CD4-positive, alpha-beta memory T cell (primary cell): ENCODE data around the gene IMPG2. TPM values are rescaled to one million over a fixed set of nuclear protein-coding genes. Genes with fewer than 3 reads are reported as not detected.

Experiments
- CTCF ChIA-PET: fragments of 350-600 bp; sonication (Branson Sonifier 250); formaldehyde crosslinking; loops from one replicate; lab custom pipeline; 2021; ENCODE audit warnings: inconsistent platforms; ENCODE audit not compliant: partially characterized antibody; lab: Charles Lee
- POLR2A ChIA-PET: fragments of 350-600 bp; sonication (Branson Sonifier 250); formaldehyde crosslinking; loops from one replicate; lab custom pipeline; 2021; ENCODE audit not compliant: partially characterized antibody; lab: Charles Lee
- DNase-seq, 5 donors: peaks; one replicate each; pipeline versions ENCODE4 v3.0.0 to v3.0.0-alpha.2; 2020 to 2022; ENCODE audit warnings: mixed read lengths in 1 of 5
- H3K27ac ChIP-seq: one replicate; pipeline ENCODE4 v1.7.0; 2013; ENCODE audit warnings: low read depth, low read length
- H3K27me3 ChIP-seq: 2 replicates; pipeline ENCODE4 v1.7.0; 2013; ENCODE audit warnings: mild to moderate bottlenecking, low read length, moderate library complexity; ENCODE audit not compliant: insufficient read depth
- H3K36me3 ChIP-seq: 2 replicates; pipeline ENCODE4 v1.7.0; 2013; ENCODE audit warnings: mild to moderate bottlenecking, low read length, moderate library complexity; ENCODE audit not compliant: insufficient read depth
- H3K4me1 ChIP-seq: 2 replicates; pipeline ENCODE4 v1.7.0; 2013; ENCODE audit warnings: mild to moderate bottlenecking, low read length, moderate library complexity; ENCODE audit not compliant: insufficient read depth
- H3K4me3 ChIP-seq, 2 donors: one replicate each; pipeline ENCODE4 v1.7.0; 2013; ENCODE audit warnings: low read length in 2 of 2, mild to moderate bottlenecking in 1 of 2
- H3K9me3 ChIP-seq, 2 donors: one replicate each; pipeline ENCODE4 v1.7.0; 2013; ENCODE audit warnings: low read length in 2 of 2, control low read depth in 1 of 2; ENCODE audit not compliant: control insufficient read depth in 1 of 2
- H3K27ac Mint-ChIP-seq, 7 donors: one replicate each; pipeline ENCODE4 v1.8.0; 2020 to 2021; ENCODE audit warnings: mixed read lengths in 7 of 7, mild to moderate bottlenecking in 6 of 7, inconsistent platforms in 3 of 7, moderate library complexity in 3 of 7
- H3K27me3 Mint-ChIP-seq, 2 donors: one replicate each; pipeline ENCODE4 v1.8.0; 2020 to 2021; ENCODE audit warnings: mixed read lengths in 2 of 2
- H3K36me3 Mint-ChIP-seq, 2 donors: one replicate each; pipeline ENCODE4 v1.8.0; 2020 to 2021; ENCODE audit warnings: mixed read lengths in 2 of 2, inconsistent platforms in 1 of 2, mild to moderate bottlenecking in 1 of 2
- H3K4me1 Mint-ChIP-seq, 4 donors: one replicate each; pipeline ENCODE4 v1.8.0; 2020 to 2021; ENCODE audit warnings: mixed read lengths in 4 of 4, mild to moderate bottlenecking in 1 of 4
- H3K4me3 Mint-ChIP-seq, 8 donors: one replicate each; pipeline ENCODE4 v1.8.0; 2020 to 2021; ENCODE audit warnings: mixed read lengths in 8 of 8, mild to moderate bottlenecking in 7 of 8, moderate library complexity in 6 of 8, inconsistent platforms in 3 of 8
- H3K9me3 Mint-ChIP-seq, 8 donors: one replicate each; pipeline ENCODE4 v1.8.0; 2020 to 2021; ENCODE audit warnings: mixed read lengths in 8 of 8, mild to moderate bottlenecking in 5 of 8, inconsistent platforms in 3 of 8, moderate library complexity in 1 of 8
- intact Hi-C: fragments of 100-400 bp; cut with micrococcal nuclease; formaldehyde crosslinking; loops from one replicate; pipeline ENCODE4 v1.15.1; 2023
- polyA plus RNA-seq, 2 donors: library from polyadenylated mRNA; unstranded; fragments of 300-500 nt; fragmentation: Illumina TruSeq; gene quantifications; one replicate each; pipeline ENCODE4 v1.2.3, GENCODE V29; 2021
- total RNA-seq, 2 experiments: library from RNA; stranded (reverse); gene quantifications; one replicate each; pipeline ENCODE4 v1.2.3, GENCODE V29; 2021

IMPG2 gene
- total and polyA plus RNA-seq, 4 experiments from 2014 or later = 0.02 to 0.81 (median 0.72) TPM; not detected in 1

DNA sequence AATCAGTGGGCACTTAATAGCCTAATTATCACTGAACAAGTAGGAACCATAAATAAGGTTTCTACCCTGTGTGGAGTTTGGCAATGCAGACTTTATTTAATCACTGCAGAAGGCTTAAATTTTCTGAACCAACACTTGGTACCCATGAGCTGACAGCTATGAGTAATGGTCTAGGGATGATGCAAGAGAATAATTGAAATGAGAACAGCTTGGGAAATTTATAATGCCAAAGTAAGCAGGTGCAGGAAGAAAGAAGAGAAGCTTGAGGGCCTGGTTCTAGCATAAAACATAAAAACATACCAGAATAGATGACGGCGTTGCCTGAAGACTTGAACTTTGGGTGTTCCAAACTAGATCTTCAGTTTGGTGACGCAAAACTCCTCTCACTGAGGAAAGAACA is 67.0 kb downstream of the IMPG2 start:
- no peak overlapping the region for H3K27ac ChIP-seq
- peaks cover 9 to 42% of the 10 kb centered on the region in 2 donors for H3K36me3 Mint-ChIP-seq
- no peaks in the 10 kb centered on the region for H3K4me1 ChIP-seq
- H3K27me3 ChIP-seq = no peaks in the 10 kb centered on the region
- H3K27me3 Mint-ChIP-seq = no peaks in the 10 kb centered on the region
- POLR2A ChIA-PET = no interaction called here
- no peak overlapping the region for H3K4me3 Mint-ChIP-seq
- H3K4me1 Mint-ChIP-seq = no peaks in the 10 kb centered on the region
- no peaks in the 10 kb centered on the region for H3K36me3 ChIP-seq
- no peak for DNase-seq
- H3K9me3 Mint-ChIP-seq = peaks cover 0 to under 1% (median 0%) of the 10 kb centered on the region in 8 donors
- no peak overlapping the region for H3K27ac Mint-ChIP-seq
- intact Hi-C loops = no loop called here
- no peak overlapping the region for H3K4me3 ChIP-seq
- CTCF ChIA-PET = no interaction called here
- no peaks in the 10 kb centered on the region for H3K9me3 ChIP-seq

DNA sequence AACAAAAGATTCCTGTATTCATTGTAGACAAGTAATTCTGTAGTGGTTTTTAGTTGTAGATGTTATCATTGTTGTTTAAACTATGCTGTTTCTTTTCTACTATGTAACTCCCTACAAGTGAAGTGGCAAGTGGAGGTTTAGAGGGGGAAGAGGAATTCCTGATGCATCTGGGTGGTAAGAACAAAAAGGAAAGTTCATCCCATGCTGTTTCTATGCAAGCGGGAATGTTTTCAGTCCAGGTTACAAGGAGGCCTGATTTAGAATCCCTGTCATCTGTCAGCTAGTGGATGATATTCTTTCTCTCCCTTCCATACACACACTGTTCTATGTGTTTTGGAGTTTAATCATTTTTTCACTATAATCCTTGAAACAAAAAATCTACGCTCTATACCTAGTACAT is 67.4 kb downstream of the IMPG2 start:
- Mint-ChIP-seq H3K27ac (no peak overlapping the region), H3K9me3 (peaks cover 0 to 2% (median 0%) of the 10 kb centered on the region in 8 donors), H3K36me3 (peaks cover 11 to 46% of the 10 kb centered on the region in 2 donors), H3K4me1 (no peaks in the 10 kb centered on the region), H3K4me3 (no peak overlapping the region), H3K27me3 (no peaks in the 10 kb centered on the region)
- no peak for DNase-seq
- no peak overlapping the region for H3K27ac ChIP-seq
- H3K4me3 ChIP-seq = no peak overlapping the region
- no peaks in the 10 kb centered on the region for H3K36me3 ChIP-seq
- H3K4me1 ChIP-seq = no peaks in the 10 kb centered on the region
- no peaks in the 10 kb centered on the region for H3K27me3 ChIP-seq
- ChIA-PET CTCF (no interaction called here), POLR2A (no interaction called here)
- intact Hi-C loops = no loop called here
- no peaks in the 10 kb centered on the region for H3K9me3 ChIP-seq

DNA sequence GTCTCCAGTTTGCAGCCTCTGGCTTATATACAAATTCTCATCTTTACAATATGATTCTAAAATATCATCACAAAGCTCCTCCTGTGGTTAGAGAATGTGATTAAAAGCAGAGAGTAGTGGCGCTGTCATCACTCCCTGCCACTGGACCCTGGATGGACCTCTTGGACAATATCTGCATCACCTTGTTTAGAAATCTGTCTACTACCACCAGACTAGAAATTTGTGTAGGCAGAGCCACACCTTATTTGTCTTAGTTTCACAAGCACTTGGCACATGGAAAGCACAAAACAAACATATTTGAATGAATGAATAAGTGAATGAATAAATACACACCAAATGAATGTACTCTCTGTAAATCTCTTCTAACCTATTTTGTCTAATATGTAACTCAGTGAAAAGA is 68.1 kb downstream of the IMPG2 start:
- H3K36me3 Mint-ChIP-seq = peaks cover 11 to 46% of the 10 kb centered on the region in 2 donors
- ChIA-PET CTCF (no interaction called here), POLR2A (no interaction called here)
- DNase-seq = no peak
- Histone ChIP-seq H3K9me3 (no peaks in the 10 kb centered on the region), H3K27ac (no peak overlapping the region), H3K27me3 (no peaks in the 10 kb centered on the region), H3K4me3 (no peak overlapping the region), H3K4me1 (no peaks in the 10 kb centered on the region), H3K36me3 (no peaks in the 10 kb centered on the region)
- H3K4me3 Mint-ChIP-seq = no peak overlapping the region
- intact Hi-C loops = no loop called here
- H3K4me1 Mint-ChIP-seq = no peaks in the 10 kb centered on the region
- H3K9me3 Mint-ChIP-seq = peaks cover 0 to 2% (median 0%) of the 10 kb centered on the region in 8 donors
- H3K27ac Mint-ChIP-seq = no peak overlapping the region
- no peaks in the 10 kb centered on the region for H3K27me3 Mint-ChIP-seq

DNA sequence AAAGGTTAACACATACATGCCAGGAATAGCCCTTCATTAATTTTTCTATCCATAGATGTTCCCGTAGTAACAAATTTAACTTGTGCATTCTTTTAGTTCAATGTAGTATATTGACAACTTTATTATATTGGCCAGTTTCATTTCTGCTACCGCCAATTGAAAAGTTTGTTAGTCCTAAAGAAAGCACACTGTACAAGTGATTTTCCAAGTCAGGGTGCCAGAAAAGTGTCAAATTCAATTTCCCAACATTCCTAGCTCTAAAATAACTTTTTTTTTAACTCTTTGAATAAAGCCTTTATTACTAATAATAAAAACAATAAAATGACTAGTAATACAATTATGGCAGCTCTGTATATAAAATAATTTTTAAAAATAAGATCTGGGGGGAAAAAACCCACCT is 68.9 kb downstream of the IMPG2 start:
- DNase-seq = no peak
- Mint-ChIP-seq H3K27ac (no peak overlapping the region), H3K27me3 (no peaks in the 10 kb centered on the region), H3K4me1 (no peaks in the 10 kb centered on the region), H3K9me3 (peaks cover 0 to 2% (median 0%) of the 10 kb centered on the region in 8 donors), H3K4me3 (no peak overlapping the region), H3K36me3 (peaks cover 11 to 46% of the 10 kb centered on the region in 2 donors)
- Histone ChIP-seq H3K27me3 (no peaks in the 10 kb centered on the region), H3K36me3 (no peaks in the 10 kb centered on the region), H3K4me3 (no peak overlapping the region), H3K9me3 (no peaks in the 10 kb centered on the region), H3K4me1 (no peaks in the 10 kb centered on the region), H3K27ac (no peak overlapping the region)
- intact Hi-C loops = no loop called here
- ChIA-PET POLR2A (no interaction called here), CTCF (no interaction called here)

DNA sequence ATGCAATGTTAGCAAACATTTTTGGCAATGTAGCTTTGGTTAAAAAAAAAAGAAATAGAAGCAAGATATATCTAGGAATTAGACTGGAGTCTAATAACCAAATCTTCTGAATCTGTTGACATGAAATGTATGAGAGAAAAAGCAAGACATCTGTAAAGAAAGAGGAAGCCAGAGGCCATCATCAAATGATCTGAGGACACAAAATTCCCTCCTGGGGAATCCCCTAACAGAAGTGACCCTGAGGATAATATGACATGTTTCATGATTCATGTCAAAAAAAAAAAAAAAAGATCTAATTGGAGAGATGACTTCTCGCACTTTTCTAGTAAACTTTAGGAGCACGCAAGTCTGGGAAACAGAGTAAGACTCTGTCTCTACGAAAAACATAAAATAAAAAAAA is 70.9 kb downstream of the IMPG2 start:
- Histone ChIP-seq H3K36me3 (no peaks in the 10 kb centered on the region), H3K27me3 (no peaks in the 10 kb centered on the region), H3K4me3 (no peak overlapping the region), H3K27ac (no peak overlapping the region), H3K4me1 (no peaks in the 10 kb centered on the region), H3K9me3 (no peaks in the 10 kb centered on the region)
- ChIA-PET CTCF (no interaction called here), POLR2A (no interaction called here)
- H3K36me3 Mint-ChIP-seq = peaks cover 11 to 34% of the 10 kb centered on the region in 2 donors
- intact Hi-C loops = no loop called here
- no peaks in the 10 kb centered on the region for H3K4me1 Mint-ChIP-seq
- no peak overlapping the region for H3K4me3 Mint-ChIP-seq
- no peak for DNase-seq
- H3K27ac Mint-ChIP-seq = no peak overlapping the region
- H3K9me3 Mint-ChIP-seq = peaks cover 0 to 2% (median 0%) of the 10 kb centered on the region in 8 donors
- no peaks in the 10 kb centered on the region for H3K27me3 Mint-ChIP-seq

DNA sequence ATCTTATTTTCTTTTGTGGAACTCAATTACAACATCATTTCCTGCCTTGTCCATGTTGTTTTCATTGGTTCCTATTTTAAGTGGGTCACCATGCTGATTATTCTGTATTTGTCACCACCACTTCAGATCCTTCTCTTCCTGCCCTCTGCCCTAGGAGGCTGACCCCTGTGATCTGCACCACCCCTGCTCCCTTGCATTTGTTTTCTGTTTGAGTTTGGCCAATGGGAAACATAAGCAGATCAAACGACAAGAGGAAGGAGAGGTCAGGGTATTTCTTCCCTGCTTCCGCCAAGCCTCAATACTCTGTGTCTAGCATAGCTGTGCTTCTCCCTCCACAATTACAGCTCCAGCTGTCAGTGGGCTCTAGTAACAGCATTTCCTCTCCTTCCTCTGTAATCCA is 71.6 kb downstream of the IMPG2 start:
- no peak overlapping the region for H3K27ac Mint-ChIP-seq
- H3K27me3 Mint-ChIP-seq = no peaks in the 10 kb centered on the region
- no peak overlapping the region for H3K4me3 Mint-ChIP-seq
- H3K9me3 Mint-ChIP-seq = peaks cover 0 to 2% (median 0%) of the 10 kb centered on the region in 8 donors
- H3K36me3 Mint-ChIP-seq = peaks cover 18 to 40% of the 10 kb centered on the region in 2 donors
- DNase-seq = no peak
- no peaks in the 10 kb centered on the region for H3K9me3 ChIP-seq
- no peaks in the 10 kb centered on the region for H3K4me1 Mint-ChIP-seq
- ChIA-PET CTCF (no interaction called here), POLR2A (no interaction called here)
- H3K4me1 ChIP-seq = no peaks in the 10 kb centered on the region
- H3K27ac ChIP-seq = no peak overlapping the region
- intact Hi-C loops = no loop called here
- no peaks in the 10 kb centered on the region for H3K27me3 ChIP-seq
- no peak overlapping the region for H3K4me3 ChIP-seq
- H3K36me3 ChIP-seq = no peaks in the 10 kb centered on the region

DNA sequence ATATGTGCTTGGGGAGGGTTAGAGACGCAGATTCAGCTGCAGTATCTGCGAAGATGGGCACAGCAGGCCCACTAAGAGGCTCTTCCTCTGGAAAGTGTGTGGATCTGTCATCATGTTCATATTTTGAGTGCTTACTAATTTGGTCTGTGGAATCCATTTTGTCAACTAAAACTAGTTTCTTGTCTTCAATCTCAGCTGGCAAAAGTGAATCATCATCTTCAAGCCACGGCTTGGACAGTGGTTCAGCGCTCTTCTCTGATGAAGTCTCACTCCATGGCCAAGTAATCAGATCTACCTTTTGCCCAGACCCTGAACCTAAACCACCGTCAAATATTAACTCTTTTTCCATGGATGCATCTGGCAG is 76.2 kb downstream of the IMPG2 start:
- Mint-ChIP-seq H3K9me3 (peaks cover 0 to 2% (median 0%) of the 10 kb centered on the region in 8 donors), H3K4me1 (no peaks in the 10 kb centered on the region), H3K27ac (no peak overlapping the region), H3K36me3 (peaks cover 20 to 43% of the 10 kb centered on the region in 2 donors), H3K27me3 (no peaks in the 10 kb centered on the region), H3K4me3 (no peak overlapping the region)
- ChIA-PET CTCF (no interaction called here), POLR2A (no interaction called here)
- DNase-seq = no peak
- Histone ChIP-seq H3K27ac (no peak overlapping the region), H3K4me3 (no peak overlapping the region), H3K4me1 (no peaks in the 10 kb centered on the region), H3K27me3 (no peaks in the 10 kb centered on the region), H3K36me3 (no peaks in the 10 kb centered on the region), H3K9me3 (no peaks in the 10 kb centered on the region)
- intact Hi-C loops = no loop called here
